Breast epithelium (tissue), 3 donors: Measurements from ENCODE around the gene ASIP.
"Not testable (repeated sequence)": the region's sequence is repeated elsewhere in the genome, so short reads cannot be mapped to it uniquely, and the experiment has no call there.

ENCODE experiments used
- POLR2A ChIP-seq: fragments of 450-650 bp; IDR thresholded peaks from one replicate; pipeline ENCODE4 v1.6.1; 2016; ENCODE audit warnings: antibody characterized with exemption, mild to moderate bottlenecking, moderate library complexity
- POLR2AphosphoS5 ChIP-seq, 3 donors: sonication (generic); formaldehyde crosslinking; IDR thresholded peaks; one replicate each; pipeline ENCODE4 v1.6.1; 2017; ENCODE audit warnings: antibody characterized with exemption in 3 of 3
- TF ChIP-seq, protein P1 (sequence below), 3 donors: fragments of 450-650 bp; IDR thresholded peaks; one replicate each; pipeline ENCODE4 v1.5.1; 2016 to 2017; ENCODE audit warnings: antibody characterized with exemption in 3 of 3, mild to moderate bottlenecking in 3 of 3, moderate library complexity in 3 of 3

DNA sequence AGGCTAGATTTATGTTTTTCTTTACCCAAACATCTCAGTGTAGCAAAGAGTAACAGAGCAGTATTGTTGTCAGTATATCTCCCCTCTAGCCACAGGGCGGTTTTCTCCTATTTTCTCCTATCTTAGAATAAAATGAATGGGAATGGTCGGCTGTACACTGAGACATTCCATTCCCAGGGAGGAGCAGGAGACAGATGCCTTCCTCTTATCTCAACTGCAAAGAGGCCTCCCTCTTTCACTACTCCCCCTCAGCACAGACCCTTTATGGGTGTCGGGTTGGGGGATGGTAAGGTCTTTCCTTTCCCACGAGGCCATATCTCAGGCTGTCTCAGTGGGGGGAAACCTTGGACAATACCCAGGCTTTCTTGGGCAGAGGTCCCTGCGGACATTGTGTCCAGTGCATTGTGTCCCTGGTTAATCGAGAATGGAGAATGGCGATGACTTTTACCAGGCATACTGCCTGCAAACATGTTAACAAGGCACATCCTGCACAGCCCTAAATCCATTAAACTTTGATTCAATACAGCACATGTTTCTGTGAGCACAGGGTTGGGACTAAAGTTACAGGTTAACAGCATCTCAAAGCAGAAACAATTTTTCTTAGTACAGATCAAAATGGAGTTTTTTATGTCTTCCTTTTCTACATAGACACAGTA is 11.3 kb downstream of the ASIP start:
- TF ChIP-seq, protein P1, sequence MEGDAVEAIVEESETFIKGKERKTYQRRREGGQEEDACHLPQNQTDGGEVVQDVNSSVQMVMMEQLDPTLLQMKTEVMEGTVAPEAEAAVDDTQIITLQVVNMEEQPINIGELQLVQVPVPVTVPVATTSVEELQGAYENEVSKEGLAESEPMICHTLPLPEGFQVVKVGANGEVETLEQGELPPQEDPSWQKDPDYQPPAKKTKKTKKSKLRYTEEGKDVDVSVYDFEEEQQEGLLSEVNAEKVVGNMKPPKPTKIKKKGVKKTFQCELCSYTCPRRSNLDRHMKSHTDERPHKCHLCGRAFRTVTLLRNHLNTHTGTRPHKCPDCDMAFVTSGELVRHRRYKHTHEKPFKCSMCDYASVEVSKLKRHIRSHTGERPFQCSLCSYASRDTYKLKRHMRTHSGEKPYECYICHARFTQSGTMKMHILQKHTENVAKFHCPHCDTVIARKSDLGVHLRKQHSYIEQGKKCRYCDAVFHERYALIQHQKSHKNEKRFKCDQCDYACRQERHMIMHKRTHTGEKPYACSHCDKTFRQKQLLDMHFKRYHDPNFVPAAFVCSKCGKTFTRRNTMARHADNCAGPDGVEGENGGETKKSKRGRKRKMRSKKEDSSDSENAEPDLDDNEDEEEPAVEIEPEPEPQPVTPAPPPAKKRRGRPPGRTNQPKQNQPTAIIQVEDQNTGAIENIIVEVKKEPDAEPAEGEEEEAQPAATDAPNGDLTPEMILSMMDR (IDR thresholded peaks at IDR 0.05): not testable (repeated sequence)
- TF ChIP-seq POLR2A; POLR2AphosphoS5 (IDR thresholded peaks at IDR 0.05): not testable (repeated sequence)
